Panc1 (cell line): ENCODE results near the gene CDC42.

Source experiments
- POLR2AphosphoS5 ChIP-seq: IDR thresholded peaks from 2 replicates; pipeline ENCODE4 v1.6.1; 2012; ENCODE audit warnings: mild to moderate bottlenecking, low read depth, low read length, moderate library complexity
- REST ChIP-seq, 2 experiments: IDR thresholded peaks; 2 replicates each; pipeline ENCODE4 v1.6.1; 2011 to 2012; ENCODE audit warnings: low read depth in 2 of 2, control low read depth in 1 of 2, low read length in 1 of 2, mild to moderate bottlenecking in 1 of 2, moderate library complexity in 1 of 2; ENCODE audit not compliant: insufficient read depth in 1 of 2
- TCF7L2 ChIP-seq: IDR thresholded peaks from 2 replicates; pipeline ENCODE4 v1.6.1; 2011; ENCODE audit warnings: mild to moderate bottlenecking, low read depth, low read length, inconsistent platforms

DNA sequence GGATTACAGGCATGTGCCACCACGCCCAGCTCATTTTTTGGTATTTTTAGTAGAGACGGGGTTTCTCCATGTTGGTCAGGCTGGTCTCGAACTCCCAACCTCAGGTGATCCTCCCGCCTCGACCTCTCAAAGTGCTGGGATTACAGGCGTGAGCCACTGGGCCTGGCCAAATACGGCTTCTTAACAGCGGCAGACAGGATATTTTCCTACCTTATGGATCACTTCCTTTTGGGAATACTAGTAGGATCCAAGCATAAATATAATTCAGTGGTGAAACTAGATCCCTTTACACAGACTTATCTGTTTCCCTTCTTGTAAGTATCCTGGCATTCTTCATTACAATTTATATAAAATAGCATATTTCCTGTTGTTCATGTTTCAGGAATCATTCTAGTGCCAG is 49.5 kb downstream of the CDC42 start:
- TF ChIP-seq REST (IDR thresholded peaks at IDR 0.05; ENCODE audit: insufficient read depth in 1 of 2, low read depth in 2 of 2, low read length in 1 of 2) (no peak), POLR2AphosphoS5 (no peak), TCF7L2 (no peak)
